ENCODE data around the gene DPYD. TPM values are rescaled to one million over a fixed set of nuclear protein-coding genes. Genes with fewer than 3 reads are reported as not detected.

DPYD gene
- total and polyA plus RNA-seq, 4 experiments from 2014 or later, result 49.7 to 58.4 (median 51.9) TPM

GRCh38 chr1:97920276-97920831, 480 bp downstream of the DPYD start:
- Histone ChIP-seq H3K4me1 (ENCODE audit: insufficient read depth, low read length) (peaks cover 41% of the 10 kb centered on the region), H3K27me3 (ENCODE audit: insufficient read depth, low read length) (no peaks in the 10 kb centered on the region), H3K27ac (ENCODE audit: low read depth, low read length) (peak overlapping the region; percentile 86), H3K36me3 (ENCODE audit: insufficient read depth, low read length) (no peaks in the 10 kb centered on the region), H3K9me3 (ENCODE audit: control insufficient read depth in 1 of 2, low read length in 2 of 2) (no peaks in the 10 kb centered on the region), H3K4me3 (ENCODE audit: low read length in 2 of 2) (peak overlapping the region; percentile 87 to 96)
- peak in 1 of 5 donors; percentile 10 for DNase-seq
- Mint-ChIP-seq H3K27ac (peak overlapping the region; percentile 93 to 96 (median 95)), H3K4me1 (peaks cover 39 to 61% (median 44%) of the 10 kb centered on the region in 4 donors), H3K9me3 (no peaks in the 10 kb centered on the region), H3K27me3 (no peaks in the 10 kb centered on the region), H3K36me3 (peaks cover 7 to 16% of the 10 kb centered on the region in 2 donors), H3K4me3 (peak overlapping the region; percentile 96 to 98 (median 97))
- POLR2A ChIA-PET (ENCODE audit: partially characterized antibody), result interaction anchor here (0.8 to 3.9 kb wide), 16 partner anchors 7 to 131 kb away, joined by 3 to 22 read pairs (median 4); no protein-coding TSS in a partner anchor
- intact Hi-C loops (cut with micrococcal nuclease), result loop anchor here (1.0 to 5.0 kb wide), 4 partner anchors 8 to 1198 kb away; partner anchors contain the start of gene PTBP2
- CTCF ChIA-PET (ENCODE audit: partially characterized antibody), result interaction anchor here (1.1 to 2.2 kb wide), 4 partner anchors 11 to 131 kb away, joined by 4 to 7 read pairs (median 6); no protein-coding TSS in a partner anchor

- H3K27me3 ChIP-seq (ENCODE audit: insufficient read depth, low read length), result no peaks in the 10 kb centered on the region
- intact Hi-C loops (cut with micrococcal nuclease), result loop anchor here (1.0 to 5.0 kb wide), 4 partner anchors 7 to 1197 kb away; partner anchors contain the start of gene PTBP2
- peak overlapping the region; percentile 87 to 96 for H3K4me3 ChIP-seq (ENCODE audit: low read length in 2 of 2)
- peaks cover 41% of the 10 kb centered on the region for H3K4me1 ChIP-seq (ENCODE audit: insufficient read depth, low read length)
- H3K4me3 Mint-ChIP-seq, result peak overlapping the region; percentile 96 to 98 (median 97)
- H3K36me3 ChIP-seq (ENCODE audit: insufficient read depth, low read length), result no peaks in the 10 kb centered on the region
- no peaks in the 10 kb centered on the region for H3K9me3 Mint-ChIP-seq
- no peaks in the 10 kb centered on the region for H3K9me3 ChIP-seq (ENCODE audit: control insufficient read depth in 1 of 2, low read length in 2 of 2)
- peaks cover 42 to 67% (median 47%) of the 10 kb centered on the region in 4 donors for H3K4me1 Mint-ChIP-seq
- peak overlapping the region; percentile 93 to 96 (median 95) for H3K27ac Mint-ChIP-seq
- DNase-seq, result peak in 1 of 5 donors; percentile 30
- peak overlapping the region; percentile 86 for H3K27ac ChIP-seq (ENCODE audit: low read depth, low read length)
- H3K36me3 Mint-ChIP-seq, result peaks cover 7 to 16% of the 10 kb centered on the region in 2 donors
- no peaks in the 10 kb centered on the region for H3K27me3 Mint-ChIP-seq
- ChIA-PET POLR2A (ENCODE audit: partially characterized antibody) (interaction anchor here (0.8 to 3.9 kb wide), 13 partner anchors 9 to 130 kb away, joined by 3 to 22 read pairs (median 4); no protein-coding TSS in a partner anchor), CTCF (ENCODE audit: partially characterized antibody) (interaction anchor here (1.1 to 2.2 kb wide), 5 partner anchors 10 to 134 kb away, joined by 4 to 7 read pairs (median 6); no protein-coding TSS in a partner anchor)
Measured at GRCh38 chr1:97919585-97920261, 1.1 kb downstream of the DPYD start.

GRCh38 chr1:97918961-97919360, 1.9 kb downstream of the DPYD start:
- H3K9me3 ChIP-seq (ENCODE audit: control insufficient read depth in 1 of 2, low read length in 2 of 2), result no peaks in the 10 kb centered on the region
- no peaks in the 10 kb centered on the region for H3K27me3 ChIP-seq (ENCODE audit: insufficient read depth, low read length)
- ChIA-PET CTCF (ENCODE audit: partially characterized antibody) (interaction anchor here (1.4 to 2.1 kb wide), 2 partner anchors 10 to 135 kb away, joined by 6 to 7 read pairs; no protein-coding TSS in a partner anchor), POLR2A (ENCODE audit: partially characterized antibody) (interaction anchor here (1.0 to 3.9 kb wide), 5 partner anchors 9 to 19 kb away, joined by 4 to 22 read pairs (median 4); no protein-coding TSS in a partner anchor)
- Mint-ChIP-seq H3K27me3 (no peaks in the 10 kb centered on the region), H3K27ac (peak overlapping the region in 4 of 7 donors; percentile 77 to 95 (median 88)), H3K36me3 (peaks cover 7 to 16% of the 10 kb centered on the region in 2 donors), H3K4me3 (peak overlapping the region; percentile 96 to 98 (median 97)), H3K4me1 (peaks cover 45 to 74% (median 51%) of the 10 kb centered on the region in 4 donors), H3K9me3 (no peaks in the 10 kb centered on the region)
- peak overlapping the region in 1 of 2 donors; percentile 87 for H3K4me3 ChIP-seq (ENCODE audit: low read length in 2 of 2)
- peaks cover 41% of the 10 kb centered on the region for H3K4me1 ChIP-seq (ENCODE audit: insufficient read depth, low read length)
- DNase-seq, result no peak
- H3K27ac ChIP-seq (ENCODE audit: low read depth, low read length), result peak overlapping the region; percentile 86
- intact Hi-C loops (cut with micrococcal nuclease), result no loop called here
- H3K36me3 ChIP-seq (ENCODE audit: insufficient read depth, low read length), result no peaks in the 10 kb centered on the region

- ChIA-PET CTCF (ENCODE audit: partially characterized antibody) (interaction anchor here (1.3 kb wide), 1 partner anchor 8 kb away, joined by 4 read pairs; no protein-coding TSS in a partner anchor), POLR2A (ENCODE audit: partially characterized antibody) (interaction anchor here (1.3 kb wide), 1 partner anchor 8 kb away, joined by 4 read pairs; the partner anchor contains the start of gene DPYD)
- H3K27me3 ChIP-seq (ENCODE audit: insufficient read depth, low read length), result no peaks in the 10 kb centered on the region
- Mint-ChIP-seq H3K27ac (peak overlapping the region in 2 of 7 donors; percentile 54 to 88), H3K9me3 (no peaks in the 10 kb centered on the region), H3K36me3 (peaks cover 2 to 7% of the 10 kb centered on the region in 2 donors), H3K27me3 (no peaks in the 10 kb centered on the region), H3K4me3 (peak overlapping the region in 2 of 8 donors; percentile 5 to 34), H3K4me1 (peaks cover 40 to 70% (median 57%) of the 10 kb centered on the region in 4 donors)
- peaks cover 35% of the 10 kb centered on the region for H3K4me1 ChIP-seq (ENCODE audit: insufficient read depth, low read length)
- no peak overlapping the region for H3K27ac ChIP-seq (ENCODE audit: low read depth, low read length)
- no peaks in the 10 kb centered on the region for H3K36me3 ChIP-seq (ENCODE audit: insufficient read depth, low read length)
- intact Hi-C loops (cut with micrococcal nuclease), result no loop called here
- H3K9me3 ChIP-seq (ENCODE audit: control insufficient read depth in 1 of 2, low read length in 2 of 2), result no peaks in the 10 kb centered on the region
- DNase-seq, result no peak
- no peak overlapping the region for H3K4me3 ChIP-seq (ENCODE audit: low read length in 2 of 2)
Measured at GRCh38 chr1:97913506-97914139, 7.2 kb downstream of the DPYD start.

GRCh38 chr1:97911266-97912215, 9.3 kb downstream of the DPYD start:
- H3K4me3 Mint-ChIP-seq, result peak overlapping the region in 6 of 8 donors; percentile 10 to 60 (median 34)
- Histone ChIP-seq H3K27ac (ENCODE audit: low read depth, low read length) (no peak overlapping the region), H3K9me3 (ENCODE audit: control insufficient read depth in 1 of 2, low read length in 2 of 2) (no peaks in the 10 kb centered on the region), H3K36me3 (ENCODE audit: insufficient read depth, low read length) (no peaks in the 10 kb centered on the region), H3K27me3 (ENCODE audit: insufficient read depth, low read length) (no peaks in the 10 kb centered on the region), H3K4me1 (ENCODE audit: insufficient read depth, low read length) (peaks cover 15% of the 10 kb centered on the region), H3K4me3 (ENCODE audit: low read length in 2 of 2) (no peak overlapping the region)
- POLR2A ChIA-PET (ENCODE audit: partially characterized antibody), result interaction anchor here (0.7 to 3.5 kb wide), 2 partner anchors 9 to 122 kb away, joined by 5 to 15 read pairs; partner anchors contain the start of gene DPYD
- intact Hi-C loops (cut with micrococcal nuclease), result loop anchor here (1.0 to 2.0 kb wide), 2 partner anchors 9 to 19 kb away; no protein-coding TSS in a partner anchor
- peaks cover 3 to 4% of the 10 kb centered on the region in 2 donors for H3K36me3 Mint-ChIP-seq
- H3K27ac Mint-ChIP-seq, result no peak overlapping the region
- H3K9me3 Mint-ChIP-seq, result no peaks in the 10 kb centered on the region
- peak in 2 of 5 donors; percentile 12 to 16 for DNase-seq
- H3K27me3 Mint-ChIP-seq, result no peaks in the 10 kb centered on the region
- CTCF ChIA-PET (ENCODE audit: partially characterized antibody), result interaction anchor here (0.7 kb wide), 1 partner anchor 932 kb away, joined by 3 read pairs; no protein-coding TSS in a partner anchor
- H3K4me1 Mint-ChIP-seq, result peaks cover 29 to 49% (median 39%) of the 10 kb centered on the region in 4 donors

GRCh38 chr1:97909266-97909665, 11.6 kb downstream of the DPYD start:
- H3K36me3 ChIP-seq (ENCODE audit: insufficient read depth, low read length), result no peaks in the 10 kb centered on the region
- no peak overlapping the region for H3K27ac ChIP-seq (ENCODE audit: low read depth, low read length)
- intact Hi-C loops (cut with micrococcal nuclease), result loop anchor here (5.0 kb wide), 1 partner anchor 47 kb away; no protein-coding TSS in a partner anchor
- H3K27me3 ChIP-seq (ENCODE audit: insufficient read depth, low read length), result no peaks in the 10 kb centered on the region
- CTCF ChIA-PET (ENCODE audit: partially characterized antibody), result interaction anchor here (2.0 kb wide), 1 partner anchor 10 kb away, joined by 7 read pairs; no protein-coding TSS in a partner anchor
- Mint-ChIP-seq H3K27me3 (no peaks in the 10 kb centered on the region), H3K27ac (no peak overlapping the region), H3K4me3 (no peak overlapping the region), H3K36me3 (peaks cover 0 to 3% of the 10 kb centered on the region in 2 donors), H3K4me1 (peaks cover 26 to 40% (median 34%) of the 10 kb centered on the region in 4 donors), H3K9me3 (no peaks in the 10 kb centered on the region)
- H3K4me3 ChIP-seq (ENCODE audit: low read length in 2 of 2), result no peak overlapping the region
- no peak for DNase-seq
- H3K4me1 ChIP-seq (ENCODE audit: insufficient read depth, low read length), result peaks cover 14% of the 10 kb centered on the region
- H3K9me3 ChIP-seq (ENCODE audit: control insufficient read depth in 1 of 2, low read length in 2 of 2), result no peaks in the 10 kb centered on the region
- POLR2A ChIA-PET (ENCODE audit: partially characterized antibody), result interaction anchor here (3.5 kb wide), 1 partner anchor 11 kb away, joined by 15 read pairs; the partner anchor contains the start of gene DPYD

Measured in CD4-positive, alpha-beta memory T cell (primary cell).